ENCODE data around the gene TMBIM6. TPM values are rescaled to one million over a fixed set of nuclear protein-coding genes. Genes with fewer than 3 reads are reported as not detected.

Gene TMBIM6
- total and polyA plus RNA-seq, 2 experiments from 2014 or later: 534 to 805 TPM

GRCh38 chr12:49697808-49698207, 43.5 kb upstream of the TMBIM6 start:
- H3K27me3 ChIP-seq: no peaks in the 10 kb centered on the region
- H4K20me1 ChIP-seq (ENCODE audit: insufficient read depth, poor library complexity, severe bottlenecking): no peaks in the 10 kb centered on the region
- DNase-seq (ENCODE audit: low spot score): no peak
- H3K79me2 ChIP-seq: peaks cover 9% of the 10 kb centered on the region
- WGBS (ENCODE audit: low lambda C conversion rate, missing lambda C conversion rate): 76% methylated on average over 4 of the region's 4 CpGs
- no peak overlapping the region for H3K27ac ChIP-seq
- no peaks in the 10 kb centered on the region for H3K9me2 ChIP-seq (replicated peaks; ENCODE audit: insufficient read depth)
- H2AFZ ChIP-seq: no peak overlapping the region
- no peak for TF ChIP-seq EZH2 (IDR thresholded peaks at IDR 0.05; ENCODE audit: borderline replicate concordance)
- no peak for TF ChIP-seq EZH2phosphoT487 (IDR thresholded peaks at IDR 0.05; ENCODE audit: low read depth, severe bottlenecking, unreplicated experiment)
- TF ChIP-seq, protein P1, sequence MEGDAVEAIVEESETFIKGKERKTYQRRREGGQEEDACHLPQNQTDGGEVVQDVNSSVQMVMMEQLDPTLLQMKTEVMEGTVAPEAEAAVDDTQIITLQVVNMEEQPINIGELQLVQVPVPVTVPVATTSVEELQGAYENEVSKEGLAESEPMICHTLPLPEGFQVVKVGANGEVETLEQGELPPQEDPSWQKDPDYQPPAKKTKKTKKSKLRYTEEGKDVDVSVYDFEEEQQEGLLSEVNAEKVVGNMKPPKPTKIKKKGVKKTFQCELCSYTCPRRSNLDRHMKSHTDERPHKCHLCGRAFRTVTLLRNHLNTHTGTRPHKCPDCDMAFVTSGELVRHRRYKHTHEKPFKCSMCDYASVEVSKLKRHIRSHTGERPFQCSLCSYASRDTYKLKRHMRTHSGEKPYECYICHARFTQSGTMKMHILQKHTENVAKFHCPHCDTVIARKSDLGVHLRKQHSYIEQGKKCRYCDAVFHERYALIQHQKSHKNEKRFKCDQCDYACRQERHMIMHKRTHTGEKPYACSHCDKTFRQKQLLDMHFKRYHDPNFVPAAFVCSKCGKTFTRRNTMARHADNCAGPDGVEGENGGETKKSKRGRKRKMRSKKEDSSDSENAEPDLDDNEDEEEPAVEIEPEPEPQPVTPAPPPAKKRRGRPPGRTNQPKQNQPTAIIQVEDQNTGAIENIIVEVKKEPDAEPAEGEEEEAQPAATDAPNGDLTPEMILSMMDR (IDR thresholded peaks at IDR 0.05; ENCODE audit: poor library complexity): no peak
- H3K4me1 ChIP-seq (ENCODE audit: insufficient read depth): peaks cover 4% of the 10 kb centered on the region
- H3K4me2 ChIP-seq: no peak overlapping the region
- no peak overlapping the region for H3K4me3 ChIP-seq
- H3K9me3 ChIP-seq (ENCODE audit: low read depth): no peaks in the 10 kb centered on the region
- no peaks in the 10 kb centered on the region for H3K36me3 ChIP-seq (replicated peaks; ENCODE audit: insufficient read depth, low read depth)

GRCh38 chr12:49698619-49699545, 42.5 kb upstream of the TMBIM6 start:
- Histone ChIP-seq H3K27me3 (no peaks in the 10 kb centered on the region), H3K27ac (peak overlapping the region; percentile 20), H3K4me3 (no peak overlapping the region), H3K9me3 (ENCODE audit: low read depth) (no peaks in the 10 kb centered on the region), H2AFZ (peak overlapping the region; percentile 28), H3K36me3 (replicated peaks; ENCODE audit: insufficient read depth, low read depth) (no peaks in the 10 kb centered on the region), H4K20me1 (ENCODE audit: insufficient read depth, poor library complexity, severe bottlenecking) (no peaks in the 10 kb centered on the region), H3K79me2 (peaks cover 16% of the 10 kb centered on the region), H3K4me2 (peak overlapping the region; percentile 71), H3K9me2 (replicated peaks; ENCODE audit: insufficient read depth) (no peaks in the 10 kb centered on the region), H3K4me1 (ENCODE audit: insufficient read depth) (peaks cover 4% of the 10 kb centered on the region)
- no peak for DNase-seq (ENCODE audit: low spot score)
- 26% methylated on average over 8 of the region's 8 CpGs for WGBS (ENCODE audit: low lambda C conversion rate, missing lambda C conversion rate)
- TF ChIP-seq EZH2phosphoT487 (IDR thresholded peaks at IDR 0.05; ENCODE audit: low read depth, severe bottlenecking, unreplicated experiment) (no peak), EZH2 (IDR thresholded peaks at IDR 0.05; ENCODE audit: borderline replicate concordance) (no peak)
- TF ChIP-seq, protein P1 (IDR thresholded peaks at IDR 0.05; ENCODE audit: poor library complexity): no peak

GRCh38 chr12:49702009-49702408, 39.3 kb upstream of the TMBIM6 start:
- no peaks in the 10 kb centered on the region for H3K36me3 ChIP-seq (replicated peaks; ENCODE audit: insufficient read depth, low read depth)
- TF ChIP-seq EZH2phosphoT487 (IDR thresholded peaks at IDR 0.05; ENCODE audit: low read depth, severe bottlenecking, unreplicated experiment) (no peak), EZH2 (IDR thresholded peaks at IDR 0.05; ENCODE audit: borderline replicate concordance) (no peak)
- TF ChIP-seq, protein P1 (IDR thresholded peaks at IDR 0.05; ENCODE audit: poor library complexity): no peak
- H4K20me1 ChIP-seq (ENCODE audit: insufficient read depth, poor library complexity, severe bottlenecking): no peaks in the 10 kb centered on the region
- H3K27ac ChIP-seq: no peak overlapping the region
- no peaks in the 10 kb centered on the region for H3K9me3 ChIP-seq (ENCODE audit: low read depth)
- H3K4me3 ChIP-seq: no peak overlapping the region
- WGBS (ENCODE audit: low lambda C conversion rate, missing lambda C conversion rate): 95% methylated on average over 3 of the region's 3 CpGs
- peaks cover 13% of the 10 kb centered on the region for H3K27me3 ChIP-seq
- H3K4me1 ChIP-seq (ENCODE audit: insufficient read depth): peaks cover 11% of the 10 kb centered on the region
- no peaks in the 10 kb centered on the region for H3K9me2 ChIP-seq (replicated peaks; ENCODE audit: insufficient read depth)
- no peak for DNase-seq (ENCODE audit: low spot score)
- no peak overlapping the region for H3K4me2 ChIP-seq
- H2AFZ ChIP-seq: no peak overlapping the region
- peaks cover 34% of the 10 kb centered on the region for H3K79me2 ChIP-seq
